Measurements from ENCODE around the gene HAGH.

HAGH gene

DNA sequence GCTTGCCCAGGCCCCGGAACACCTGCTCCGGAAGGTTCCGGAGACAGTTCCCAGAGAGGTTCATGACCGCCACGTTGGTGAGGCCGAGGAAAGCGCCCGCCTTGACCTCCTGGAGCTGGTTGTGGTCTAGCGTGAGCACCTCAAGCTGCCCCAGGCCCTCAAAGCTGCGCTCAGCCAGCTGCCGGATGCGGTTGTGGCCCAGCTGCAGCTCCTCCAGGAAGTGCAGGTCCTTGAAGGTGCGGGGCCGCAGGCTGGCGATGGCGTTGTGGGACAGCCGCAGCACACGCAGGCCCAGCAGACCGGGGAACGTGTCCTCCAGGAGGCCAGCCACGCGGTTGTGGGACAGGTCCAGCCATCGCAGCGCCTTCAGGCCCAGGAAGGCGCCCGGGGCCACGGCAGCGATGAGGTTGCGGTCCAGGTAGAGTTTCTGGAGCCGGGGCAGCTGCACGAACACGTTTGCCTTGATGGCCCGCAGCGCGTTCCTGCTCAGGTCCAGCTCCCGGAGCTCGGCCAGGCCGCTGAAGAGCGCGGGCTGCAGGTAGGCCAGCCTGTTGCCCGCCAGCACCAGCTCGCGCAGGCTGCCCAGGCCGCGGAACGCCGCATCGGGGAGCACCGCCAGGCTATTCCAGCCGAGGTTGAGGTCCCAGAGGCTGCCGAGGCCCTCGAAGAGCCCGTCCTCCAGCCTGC is 35.2 kb downstream of the HAGH start:
- no peak overlapping the region for H2AFZ ChIP-seq (ENCODE audit: low read depth)
- H3K4me1 ChIP-seq (ENCODE audit: low read depth, poor library complexity, severe bottlenecking) = no peaks in the 10 kb centered on the region
- no peak overlapping the region for H3K4me3 ChIP-seq (IDR thresholded peaks at IDR 0.05; ENCODE audit: insufficient read depth, low read depth, low read length)
- TF ChIP-seq, protein P1, sequence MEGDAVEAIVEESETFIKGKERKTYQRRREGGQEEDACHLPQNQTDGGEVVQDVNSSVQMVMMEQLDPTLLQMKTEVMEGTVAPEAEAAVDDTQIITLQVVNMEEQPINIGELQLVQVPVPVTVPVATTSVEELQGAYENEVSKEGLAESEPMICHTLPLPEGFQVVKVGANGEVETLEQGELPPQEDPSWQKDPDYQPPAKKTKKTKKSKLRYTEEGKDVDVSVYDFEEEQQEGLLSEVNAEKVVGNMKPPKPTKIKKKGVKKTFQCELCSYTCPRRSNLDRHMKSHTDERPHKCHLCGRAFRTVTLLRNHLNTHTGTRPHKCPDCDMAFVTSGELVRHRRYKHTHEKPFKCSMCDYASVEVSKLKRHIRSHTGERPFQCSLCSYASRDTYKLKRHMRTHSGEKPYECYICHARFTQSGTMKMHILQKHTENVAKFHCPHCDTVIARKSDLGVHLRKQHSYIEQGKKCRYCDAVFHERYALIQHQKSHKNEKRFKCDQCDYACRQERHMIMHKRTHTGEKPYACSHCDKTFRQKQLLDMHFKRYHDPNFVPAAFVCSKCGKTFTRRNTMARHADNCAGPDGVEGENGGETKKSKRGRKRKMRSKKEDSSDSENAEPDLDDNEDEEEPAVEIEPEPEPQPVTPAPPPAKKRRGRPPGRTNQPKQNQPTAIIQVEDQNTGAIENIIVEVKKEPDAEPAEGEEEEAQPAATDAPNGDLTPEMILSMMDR (conservative IDR thresholded peaks at IDR 0.05; ENCODE audit: low read depth, low read length) = no peak
- no peaks in the 10 kb centered on the region for H3K79me2 ChIP-seq (ENCODE audit: insufficient read depth, low read depth)
- H3K27ac ChIP-seq = no peak overlapping the region
- no peak overlapping the region for H3K9ac ChIP-seq
- H3K36me3 ChIP-seq (ENCODE audit: insufficient read depth) = no peaks in the 10 kb centered on the region
- H4K20me1 ChIP-seq (ENCODE audit: insufficient read depth) = no peaks in the 10 kb centered on the region
- no peak overlapping the region for H3K4me2 ChIP-seq
- H3K27me3 ChIP-seq (ENCODE audit: insufficient read depth, low read depth) = no peaks in the 10 kb centered on the region

DNA sequence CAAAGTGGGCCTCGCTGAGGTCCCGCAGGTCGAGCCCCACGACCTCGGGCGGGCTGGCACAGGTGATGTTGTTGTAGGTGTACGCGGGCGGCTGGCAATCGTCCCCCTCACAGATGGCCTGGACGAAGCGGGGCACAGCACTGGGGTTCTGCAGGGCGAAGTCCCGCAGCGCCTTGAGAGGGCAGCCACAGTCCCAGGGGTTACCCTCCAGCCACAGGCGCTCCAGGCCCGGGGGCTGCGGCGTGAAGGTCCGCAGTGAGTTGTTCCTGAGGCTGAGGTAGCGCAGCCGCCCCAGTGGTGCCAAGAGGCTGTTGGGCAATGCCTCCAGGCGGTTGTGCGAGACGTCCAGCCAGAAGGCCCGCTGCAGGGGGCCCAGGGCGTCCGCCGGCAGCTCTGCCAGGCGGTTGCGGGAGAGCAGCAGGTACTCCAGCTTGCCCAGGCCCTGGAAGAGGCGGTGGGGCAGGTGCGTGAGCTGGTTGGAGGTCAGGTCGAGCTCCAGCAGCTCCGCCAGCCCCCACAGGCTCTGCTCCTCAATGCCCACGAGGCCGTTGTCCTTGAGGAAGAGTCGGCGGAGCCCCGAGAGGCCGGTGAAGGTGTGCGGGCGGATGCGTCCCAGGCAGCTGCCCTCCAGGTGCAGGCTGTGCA is 35.9 kb downstream of the HAGH start:
- TF ChIP-seq, protein P1 (conservative IDR thresholded peaks at IDR 0.05; ENCODE audit: low read depth, low read length) = no peak
- Histone ChIP-seq H3K27ac (no peak overlapping the region), H3K4me1 (ENCODE audit: low read depth, poor library complexity, severe bottlenecking) (no peaks in the 10 kb centered on the region), H3K27me3 (ENCODE audit: insufficient read depth, low read depth) (no peaks in the 10 kb centered on the region), H4K20me1 (ENCODE audit: insufficient read depth) (no peaks in the 10 kb centered on the region), H3K79me2 (ENCODE audit: insufficient read depth, low read depth) (peaks cover 7% of the 10 kb centered on the region), H3K36me3 (ENCODE audit: insufficient read depth) (no peaks in the 10 kb centered on the region), H2AFZ (ENCODE audit: low read depth) (no peak overlapping the region), H3K9ac (no peak overlapping the region), H3K4me3 (IDR thresholded peaks at IDR 0.05; ENCODE audit: insufficient read depth, low read depth, low read length) (no peak overlapping the region), H3K4me2 (no peak overlapping the region)

GRCh38 chr16:1790261-1790610 is 36.4 kb downstream of the HAGH start:
- Histone ChIP-seq H3K9ac (no peak overlapping the region), H3K4me3 (IDR thresholded peaks at IDR 0.05; ENCODE audit: insufficient read depth, low read depth, low read length) (no peak overlapping the region), H3K79me2 (ENCODE audit: insufficient read depth, low read depth) (peaks cover 12% of the 10 kb centered on the region), H3K4me2 (no peak overlapping the region), H3K4me1 (ENCODE audit: low read depth, poor library complexity, severe bottlenecking) (no peaks in the 10 kb centered on the region), H3K27ac (no peak overlapping the region), H3K27me3 (ENCODE audit: insufficient read depth, low read depth) (no peaks in the 10 kb centered on the region), H4K20me1 (ENCODE audit: insufficient read depth) (no peaks in the 10 kb centered on the region), H2AFZ (ENCODE audit: low read depth) (no peak overlapping the region), H3K36me3 (ENCODE audit: insufficient read depth) (no peaks in the 10 kb centered on the region)
- TF ChIP-seq, protein P1 (conservative IDR thresholded peaks at IDR 0.05; ENCODE audit: low read depth, low read length) = no peak

- Histone ChIP-seq H3K27ac (no peak overlapping the region), H2AFZ (ENCODE audit: low read depth) (no peak overlapping the region), H3K36me3 (ENCODE audit: insufficient read depth) (no peaks in the 10 kb centered on the region), H3K27me3 (ENCODE audit: insufficient read depth, low read depth) (no peaks in the 10 kb centered on the region), H4K20me1 (ENCODE audit: insufficient read depth) (no peaks in the 10 kb centered on the region), H3K4me1 (ENCODE audit: low read depth, poor library complexity, severe bottlenecking) (no peaks in the 10 kb centered on the region), H3K9ac (no peak overlapping the region), H3K4me3 (IDR thresholded peaks at IDR 0.05; ENCODE audit: insufficient read depth, low read depth, low read length) (no peak overlapping the region), H3K79me2 (ENCODE audit: insufficient read depth, low read depth) (peaks cover 17% of the 10 kb centered on the region), H3K4me2 (no peak overlapping the region)
- TF ChIP-seq, protein P1 (conservative IDR thresholded peaks at IDR 0.05; ENCODE audit: low read depth, low read length) = no peak
Observed at GRCh38 chr16:1789643-1790045, 37.0 kb downstream of the HAGH start.

All from KMS-11 (cell line).